Panc1 (cell line): ENCODE results near the gene TMEM247. TPM values are rescaled to one million over a fixed set of nuclear protein-coding genes. Genes with fewer than 3 reads are reported as not detected.

Experiments used
- ATAC-seq: fragments of 200-7000 bp; cut with Tn5 transposase; 2 replicates; pipeline ENCODE4 v1.9.1; 2020; ENCODE audit warnings: mild to moderate bottlenecking, moderate library complexity
- BruUV-seq: library from RNA; stranded (reverse); fragments of 400-500 nt; replicated peaks from 2 replicates; lab custom pipeline; 2021; lab: Mats Ljungman, UMichigan
- CTCF ChIA-PET: fragments of 300-600 bp; sonication (Branson Sonifier 250); formaldehyde crosslinking; loops from one replicate; lab custom pipeline; 2022; ENCODE audit warnings: antibody characterized with exemption; lab: Charles Lee
- POLR2A ChIA-PET: fragments of 300-600 bp; sonication (Branson Sonifier 250); formaldehyde crosslinking; loops from one replicate; lab custom pipeline; 2022; ENCODE audit warnings: antibody characterized with exemption; lab: Charles Lee
- DNase-seq: peaks from one replicate; pipeline ENCODE4 v3.0.0-alpha.2; 2010; ENCODE audit warnings: low read depth, low spot score
- H3K27ac ChIP-seq: 2 replicates; pipeline ENCODE4 v1.5.1; 2011; ENCODE audit warnings: mild to moderate bottlenecking, low read length, inconsistent platforms
- H3K27me3 ChIP-seq: fragments of 200-500 bp; sonication (Bioruptor generic); 2 replicates; pipeline ENCODE4 v1.6.0; 2014; ENCODE audit warnings: low read length, inconsistent platforms; ENCODE audit not compliant: control insufficient read depth, insufficient read depth
- H3K36me3 ChIP-seq: fragments of 200-500 bp; sonication (Bioruptor generic); 2 replicates; pipeline ENCODE4 v1.5.1; 2014; ENCODE audit warnings: inconsistent platforms, mild to moderate bottlenecking, low read length, moderate library complexity; ENCODE audit not compliant: control insufficient read depth, insufficient read depth
- H3K4me1 ChIP-seq: 2 replicates; pipeline ENCODE4 v1.5.1; 2011; ENCODE audit warnings: inconsistent platforms, mild to moderate bottlenecking, low read length, moderate library complexity; ENCODE audit not compliant: control insufficient read depth, insufficient read depth
- H3K4me3 ChIP-seq, 2 experiments: 2 replicates each; pipeline ENCODE4 v1.5.1; 2011 to 2012; ENCODE audit warnings: low read depth in 2 of 2, low read length in 2 of 2, mild to moderate bottlenecking in 2 of 2, inconsistent platforms in 1 of 2, moderate library complexity in 1 of 2
- H3K9me3 ChIP-seq: fragments of 200-500 bp; sonication (Bioruptor generic); 2 replicates; pipeline ENCODE4 v1.5.1; 2014; ENCODE audit warnings: low read depth, mild to moderate bottlenecking, inconsistent platforms, low read length, moderate library complexity; ENCODE audit not compliant: control insufficient read depth, insufficient read depth
- POLR2AphosphoS5 ChIP-seq: IDR thresholded peaks from 2 replicates; pipeline ENCODE4 v1.6.1; 2012; ENCODE audit warnings: mild to moderate bottlenecking, low read depth, low read length, moderate library complexity
- SIN3A ChIP-seq: IDR thresholded peaks from 2 replicates; pipeline ENCODE4 v1.6.1; 2012; ENCODE audit warnings: low read depth, mild to moderate bottlenecking, low read length, moderate library complexity, borderline replicate concordance; ENCODE audit not compliant: insufficient read depth
- TCF7L2 ChIP-seq: IDR thresholded peaks from 2 replicates; pipeline ENCODE4 v1.6.1; 2011; ENCODE audit warnings: mild to moderate bottlenecking, low read depth, low read length, inconsistent platforms
- in situ Hi-C: cut with HindIII; loops from 2 replicates; pipeline ENCODE4 v1.10.0; 2016; ENCODE audit warnings: low sequenced_read_pairs, low pct_unique_long_range_greater_than_20kb
- intact Hi-C: fragments of 100-400 bp; cut with micrococcal nuclease; formaldehyde crosslinking; loops from one replicate; pipeline ENCODE4 v1.10.0; 2022; ENCODE audit not compliant: unreplicated experiment
- total RNA-seq: library from RNA; stranded (reverse); gene quantifications from one replicate; pipeline ENCODE4 v1.2.1, GENCODE V29; 2021; ENCODE audit not compliant: unreplicated experiment
- TF ChIP-seq, protein P1 (sequence below), 2 experiments: IDR thresholded peaks; 2 replicates each; pipeline ENCODE4 v1.6.1; 2011 to 2012; ENCODE audit warnings: low read depth in 2 of 2, control low read depth in 1 of 2, low read length in 1 of 2, mild to moderate bottlenecking in 1 of 2, moderate library complexity in 1 of 2; ENCODE audit not compliant: insufficient read depth in 1 of 2
- TF ChIP-seq, protein P2 (sequence below): fragments of 450-650 bp; IDR thresholded peaks from 2 replicates; pipeline ENCODE4 v1.5.1; 2017; ENCODE audit warnings: mild to moderate bottlenecking

Gene TMEM247
- total RNA-seq, 1 experiment from 2014 or later = not detected

DNA sequence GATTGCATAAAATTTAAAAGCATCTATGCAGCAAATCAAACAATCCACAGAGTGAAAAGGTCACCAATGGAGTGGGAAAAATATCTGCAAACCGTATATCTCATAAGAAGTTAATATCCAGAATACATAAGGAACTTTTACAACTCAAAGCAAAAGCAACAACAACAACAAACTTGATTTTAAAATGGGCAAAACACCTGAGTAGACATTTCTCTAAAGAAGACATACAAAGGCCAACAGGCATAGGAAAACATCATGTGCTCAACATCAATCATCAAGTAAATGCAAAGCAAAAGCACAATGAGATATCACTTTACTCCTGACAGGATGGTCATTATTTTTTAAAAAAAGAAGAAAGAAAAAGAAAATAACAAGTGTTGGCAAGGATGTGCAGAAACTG lies 38.1 kb downstream of the TMEM247 start:
- POLR2A ChIA-PET = no interaction called here
- no peak overlapping the region for H3K4me3 ChIP-seq
- in situ Hi-C loops = no loop called here
- peaks cover 6% of the 10 kb centered on the region; the same call in 1 of the 2 replicates for H3K9me3 ChIP-seq
- H3K36me3 ChIP-seq = no peaks in the 10 kb centered on the region
- DNase-seq (no peak), ATAC-seq (no peak)
- no peak overlapping the region for H3K27ac ChIP-seq
- no peak for TF ChIP-seq TCF7L2
- no peak for TF ChIP-seq SIN3A
- TF ChIP-seq, protein P1, sequence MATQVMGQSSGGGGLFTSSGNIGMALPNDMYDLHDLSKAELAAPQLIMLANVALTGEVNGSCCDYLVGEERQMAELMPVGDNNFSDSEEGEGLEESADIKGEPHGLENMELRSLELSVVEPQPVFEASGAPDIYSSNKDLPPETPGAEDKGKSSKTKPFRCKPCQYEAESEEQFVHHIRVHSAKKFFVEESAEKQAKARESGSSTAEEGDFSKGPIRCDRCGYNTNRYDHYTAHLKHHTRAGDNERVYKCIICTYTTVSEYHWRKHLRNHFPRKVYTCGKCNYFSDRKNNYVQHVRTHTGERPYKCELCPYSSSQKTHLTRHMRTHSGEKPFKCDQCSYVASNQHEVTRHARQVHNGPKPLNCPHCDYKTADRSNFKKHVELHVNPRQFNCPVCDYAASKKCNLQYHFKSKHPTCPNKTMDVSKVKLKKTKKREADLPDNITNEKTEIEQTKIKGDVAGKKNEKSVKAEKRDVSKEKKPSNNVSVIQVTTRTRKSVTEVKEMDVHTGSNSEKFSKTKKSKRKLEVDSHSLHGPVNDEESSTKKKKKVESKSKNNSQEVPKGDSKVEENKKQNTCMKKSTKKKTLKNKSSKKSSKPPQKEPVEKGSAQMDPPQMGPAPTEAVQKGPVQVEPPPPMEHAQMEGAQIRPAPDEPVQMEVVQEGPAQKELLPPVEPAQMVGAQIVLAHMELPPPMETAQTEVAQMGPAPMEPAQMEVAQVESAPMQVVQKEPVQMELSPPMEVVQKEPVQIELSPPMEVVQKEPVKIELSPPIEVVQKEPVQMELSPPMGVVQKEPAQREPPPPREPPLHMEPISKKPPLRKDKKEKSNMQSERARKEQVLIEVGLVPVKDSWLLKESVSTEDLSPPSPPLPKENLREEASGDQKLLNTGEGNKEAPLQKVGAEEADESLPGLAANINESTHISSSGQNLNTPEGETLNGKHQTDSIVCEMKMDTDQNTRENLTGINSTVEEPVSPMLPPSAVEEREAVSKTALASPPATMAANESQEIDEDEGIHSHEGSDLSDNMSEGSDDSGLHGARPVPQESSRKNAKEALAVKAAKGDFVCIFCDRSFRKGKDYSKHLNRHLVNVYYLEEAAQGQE (IDR thresholded peaks at IDR 0.05; ENCODE audit: insufficient read depth in 1 of 2, low read depth in 2 of 2, low read length in 1 of 2) = no peak
- no peak for TF ChIP-seq POLR2AphosphoS5
- TF ChIP-seq, protein P2, sequence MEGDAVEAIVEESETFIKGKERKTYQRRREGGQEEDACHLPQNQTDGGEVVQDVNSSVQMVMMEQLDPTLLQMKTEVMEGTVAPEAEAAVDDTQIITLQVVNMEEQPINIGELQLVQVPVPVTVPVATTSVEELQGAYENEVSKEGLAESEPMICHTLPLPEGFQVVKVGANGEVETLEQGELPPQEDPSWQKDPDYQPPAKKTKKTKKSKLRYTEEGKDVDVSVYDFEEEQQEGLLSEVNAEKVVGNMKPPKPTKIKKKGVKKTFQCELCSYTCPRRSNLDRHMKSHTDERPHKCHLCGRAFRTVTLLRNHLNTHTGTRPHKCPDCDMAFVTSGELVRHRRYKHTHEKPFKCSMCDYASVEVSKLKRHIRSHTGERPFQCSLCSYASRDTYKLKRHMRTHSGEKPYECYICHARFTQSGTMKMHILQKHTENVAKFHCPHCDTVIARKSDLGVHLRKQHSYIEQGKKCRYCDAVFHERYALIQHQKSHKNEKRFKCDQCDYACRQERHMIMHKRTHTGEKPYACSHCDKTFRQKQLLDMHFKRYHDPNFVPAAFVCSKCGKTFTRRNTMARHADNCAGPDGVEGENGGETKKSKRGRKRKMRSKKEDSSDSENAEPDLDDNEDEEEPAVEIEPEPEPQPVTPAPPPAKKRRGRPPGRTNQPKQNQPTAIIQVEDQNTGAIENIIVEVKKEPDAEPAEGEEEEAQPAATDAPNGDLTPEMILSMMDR = no peak
- no peaks in the 10 kb centered on the region for H3K4me1 ChIP-seq
- no peaks in the 10 kb centered on the region for H3K27me3 ChIP-seq
- BruUV-seq = no TSS peak
- CTCF ChIA-PET = no interaction called here
- intact Hi-C loops = no loop called here

DNA sequence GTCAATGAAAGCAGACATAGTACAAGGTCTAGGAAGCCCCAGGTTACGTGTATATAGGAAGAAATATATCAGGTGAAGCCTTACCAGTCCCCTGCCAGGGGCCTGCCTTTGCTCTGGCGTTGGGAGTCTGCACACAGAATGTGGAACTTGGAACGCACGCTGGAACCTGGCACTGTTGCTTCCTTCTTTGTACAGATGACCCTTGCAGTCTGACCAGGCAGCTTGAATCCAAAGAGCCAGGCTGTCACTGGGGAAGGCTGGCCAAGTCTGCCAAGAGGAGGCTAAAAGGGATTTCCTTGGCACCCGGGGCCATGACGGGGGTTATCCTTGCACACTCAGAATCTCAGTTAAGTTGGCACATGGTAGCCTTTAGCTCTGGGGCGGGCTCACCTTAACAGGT lies 39.5 kb downstream of the TMEM247 start:
- ChIA-PET CTCF (no interaction called here), POLR2A (no interaction called here)
- in situ Hi-C loops = no loop called here
- Histone ChIP-seq H3K27me3 (no peaks in the 10 kb centered on the region), H3K27ac (no peak overlapping the region), H3K36me3 (no peaks in the 10 kb centered on the region), H3K9me3 (peaks cover 6% of the 10 kb centered on the region; the same call in 1 of the 2 replicates), H3K4me1 (no peaks in the 10 kb centered on the region), H3K4me3 (no peak overlapping the region)
- TF ChIP-seq, protein P1 (IDR thresholded peaks at IDR 0.05; ENCODE audit: insufficient read depth in 1 of 2, low read depth in 2 of 2, low read length in 1 of 2) = no peak
- no peak for TF ChIP-seq POLR2AphosphoS5
- intact Hi-C loops = no loop called here
- BruUV-seq = no TSS peak
- ATAC-seq (no peak), DNase-seq (no peak)
